Transverse colon (tissue), 4 donors: ENCODE measurements around the gene ALDH3A2. TPM values are rescaled to one million over a fixed set of nuclear protein-coding genes. Genes with fewer than 3 reads are reported as not detected.

Experiments
- DNase-seq: peaks from one replicate; pipeline ENCODE4 v3.0.0-alpha.2; 2019
- H3K27ac ChIP-seq, 4 donors: fragments of 200-600 bp; sonication (generic); 2 replicates each; pipeline ENCODE4 v1.5.1; 2016 to 2018; ENCODE audit warnings: inconsistent platforms in 4 of 4
- H3K27me3 ChIP-seq: fragments of 200-600 bp; sonication (generic); 2 replicates; pipeline ENCODE4 v1.5.1; 2017; ENCODE audit warnings: inconsistent platforms
- H3K36me3 ChIP-seq, 4 donors: fragments of 200-600 bp; sonication (generic); 2 replicates each; pipeline ENCODE4 v1.5.1; 2017 to 2019; ENCODE audit warnings: inconsistent platforms in 4 of 4
- H3K4me1 ChIP-seq, 4 donors: fragments of 200-600 bp; sonication (generic); 2 replicates each; pipeline ENCODE4 v1.5.1; 2017 to 2020; ENCODE audit warnings: inconsistent platforms in 4 of 4
- H3K4me3 ChIP-seq, 4 donors: fragments of 200-600 bp; sonication (generic); 1 replicate in 1 of 4; 2 replicates in 3 of 4; pipeline versions ENCODE4 v1.5.1 to v1.6.1; 2017 to 2019; ENCODE audit warnings: inconsistent platforms in 4 of 4
- H3K9me3 ChIP-seq, 2 donors: fragments of 200-600 bp; sonication (generic); 2 replicates each; pipeline ENCODE4 v1.5.1; 2017 to 2019; ENCODE audit warnings: inconsistent platforms in 2 of 2
- CTCF ChIP-seq, 5 experiments: fragments of 200-600 bp in 3 of 5; fragments of 450-650 bp in 2 of 5; sonication (generic) in 3 of 5; IDR thresholded peaks; 1 replicate in 2 of 5; 2 replicates in 3 of 5; pipeline ENCODE4 v1.5.1; 2016 to 2017; ENCODE audit warnings: antibody characterized with exemption in 5 of 5, inconsistent platforms in 3 of 5, mild to moderate bottlenecking in 2 of 5, moderate library complexity in 1 of 5
- EP300 ChIP-seq: sonication (generic); formaldehyde crosslinking; IDR thresholded peaks from one replicate; pipeline ENCODE4 v1.6.1; 2017; ENCODE audit warnings: antibody characterized with exemption, low read depth
- POLR2A ChIP-seq: fragments of 450-650 bp; IDR thresholded peaks from one replicate; pipeline ENCODE4 v1.6.1; 2016; ENCODE audit warnings: antibody characterized with exemption, mild to moderate bottlenecking, moderate library complexity
- POLR2AphosphoS5 ChIP-seq, 3 donors: sonication (generic); formaldehyde crosslinking; IDR thresholded peaks; one replicate each; pipeline ENCODE4 v1.6.1; 2016; ENCODE audit warnings: antibody characterized with exemption in 3 of 3
- WGBS, 2 donors: methylation state at CpG; one replicate each; pipeline ENCODE4 v1.1.5; 2018; ENCODE audit warnings: low coverage in 1 of 2; 5-methylcytosine and 5-hydroxymethylcytosine counted together
- in situ Hi-C, 4 donors: fragments of 200-750 bp; cut with MboI; loops; one replicate each; pipeline versions ENCODE4 v1.15.0 to v1.15.1; 2017; ENCODE audit warnings: low sequenced_read_pairs in 3 of 4, low pct_ligation_motif_present in 1 of 4, low pct_unique_long_range_greater_than_20kb in 1 of 4
- intact Hi-C: fragments of 100-400 bp; cut with DNase I; formaldehyde crosslinking; loops from one replicate; pipeline ENCODE4 v1.15.1; 2023; ENCODE audit warnings: low total_unique reads
- total RNA-seq, 4 donors: library from RNA; depleted of rRNA; stranded (reverse); fragments of >200 nt; gene quantifications; one replicate each; pipeline ENCODE4 v1.1.0, GENCODE V29; 2016

ALDH3A2 gene
- total RNA-seq, 4 donors from 2014 or later: 44.5 to 199 (median 119) TPM

- in situ Hi-C loops (loop anchor here in 3 of 4 donors (10.0 to 25.0 kb wide), 2 partner anchors 63 to 91 kb away; no protein-coding TSS in a partner anchor), intact Hi-C loops (no loop called here)
- no peak for TF ChIP-seq EP300
- TF ChIP-seq POLR2AphosphoS5 (IDR thresholded peaks at IDR 0.05): no peak
- TF ChIP-seq CTCF (IDR thresholded peaks at IDR 0.05): no peak
- no peak for TF ChIP-seq POLR2A
- H3K27me3 ChIP-seq: no peaks in the 10 kb centered on the region
- WGBS, 2 donors: 60 to 71% methylated on average over 4 of the region's 4 CpGs
- H3K4me3 ChIP-seq: no peak overlapping the region
- peaks cover 0 to 29% (median 9%) of the 10 kb centered on the region in 4 donors for H3K4me1 ChIP-seq
- H3K27ac ChIP-seq: peak overlapping the region; percentile 44 to 65 (median 64)
- peaks cover 0 to 15% (median 6%) of the 10 kb centered on the region in 4 donors for H3K36me3 ChIP-seq
- H3K9me3 ChIP-seq: no peaks in the 10 kb centered on the region
- no peak for DNase-seq
Measured at GRCh38 chr17:19671433-19671832, 22.9 kb downstream of the ALDH3A2 start.

GRCh38 chr17:19672009-19672750, 23.6 kb downstream of the ALDH3A2 start:
- Histone ChIP-seq H3K27me3 (no peaks in the 10 kb centered on the region), H3K36me3 (peaks cover 0 to 22% (median 9%) of the 10 kb centered on the region in 4 donors), H3K4me3 (no peak overlapping the region), H3K27ac (peak overlapping the region; percentile 44 to 65 (median 64)), H3K9me3 (no peaks in the 10 kb centered on the region), H3K4me1 (peaks cover 0 to 29% (median 9%) of the 10 kb centered on the region in 4 donors)
- in situ Hi-C loops: loop anchor here in 3 of 4 donors (10.0 to 25.0 kb wide), 2 partner anchors 63 to 90 kb away; no protein-coding TSS in a partner anchor
- DNase-seq: peak; percentile 56
- intact Hi-C loops: no loop called here
- 38 to 62% methylated on average over 3 to 5 of the region's 5 CpGs for WGBS, 2 donors
- TF ChIP-seq EP300 (no peak), POLR2AphosphoS5 (IDR thresholded peaks at IDR 0.05) (peak in 1 of 3 donors; percentile 31), CTCF (IDR thresholded peaks at IDR 0.05) (peak in 3 of 5 experiments; percentile 19 to 45 (median 26)), POLR2A (no peak)

GRCh38 chr17:19673623-19674022, 25.1 kb downstream of the ALDH3A2 start:
- H3K4me3 ChIP-seq: no peak overlapping the region
- peaks cover 0 to 25% (median 11%) of the 10 kb centered on the region in 4 donors for H3K36me3 ChIP-seq
- TF ChIP-seq POLR2AphosphoS5 (IDR thresholded peaks at IDR 0.05) (no peak), CTCF (IDR thresholded peaks at IDR 0.05) (no peak), POLR2A (no peak), EP300 (no peak)
- H3K27ac ChIP-seq: no peak overlapping the region
- peaks cover 0 to 29% (median 9%) of the 10 kb centered on the region in 4 donors for H3K4me1 ChIP-seq
- WGBS, 2 donors: 61 to 84% methylated on average over 2 to 3 of the region's 3 CpGs
- no peaks in the 10 kb centered on the region for H3K9me3 ChIP-seq
- no peaks in the 10 kb centered on the region for H3K27me3 ChIP-seq
- intact Hi-C loops (no loop called here), in situ Hi-C loops (loop anchor here in 3 of 4 donors (10.0 to 25.0 kb wide), 2 partner anchors 61 to 89 kb away; no protein-coding TSS in a partner anchor)
- no peak for DNase-seq

GRCh38 chr17:19676896-19677295, 28.3 kb downstream of the ALDH3A2 start:
- DNase-seq: no peak
- no peaks in the 10 kb centered on the region for H3K27me3 ChIP-seq
- H3K27ac ChIP-seq: no peak overlapping the region
- in situ Hi-C loops (loop anchor here in 1 of 4 donors (10.0 kb wide), 1 partner anchor 58 kb away; no protein-coding TSS in a partner anchor), intact Hi-C loops (no loop called here)
- H3K9me3 ChIP-seq: no peaks in the 10 kb centered on the region
- peaks cover 0 to 25% (median 11%) of the 10 kb centered on the region in 4 donors for H3K36me3 ChIP-seq
- TF ChIP-seq CTCF (IDR thresholded peaks at IDR 0.05) (no peak), EP300 (no peak), POLR2AphosphoS5 (IDR thresholded peaks at IDR 0.05) (no peak), POLR2A (no peak)
- peaks cover 0 to 21% (median 6%) of the 10 kb centered on the region in 4 donors for H3K4me1 ChIP-seq
- WGBS, 2 donors: 89 to 95% methylated on average over 3 to 4 of the region's 4 CpGs
- H3K4me3 ChIP-seq: no peak overlapping the region
